Measurements from ENCODE around the gene PHLDB2.

DNA sequence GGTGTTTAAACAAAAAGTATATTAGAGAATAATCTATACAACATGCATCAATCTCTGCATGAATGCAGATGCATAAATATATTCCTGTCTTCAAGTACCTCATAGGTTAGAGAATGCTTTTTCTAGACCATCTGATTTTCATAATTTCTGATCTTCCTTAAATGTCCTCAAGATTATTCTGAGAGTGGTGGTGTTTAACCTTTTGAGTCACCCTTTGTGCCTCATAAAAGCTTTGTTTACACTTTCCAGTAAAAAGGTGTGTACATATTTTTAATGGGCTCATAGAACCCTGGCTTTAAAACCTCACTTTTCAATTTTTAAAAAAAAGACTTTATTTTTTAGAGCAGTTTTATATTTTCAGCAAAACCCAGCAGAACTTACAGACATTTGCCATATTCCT, 78.8 kb downstream of the PHLDB2 start:
- TF ChIP-seq, protein P1, sequence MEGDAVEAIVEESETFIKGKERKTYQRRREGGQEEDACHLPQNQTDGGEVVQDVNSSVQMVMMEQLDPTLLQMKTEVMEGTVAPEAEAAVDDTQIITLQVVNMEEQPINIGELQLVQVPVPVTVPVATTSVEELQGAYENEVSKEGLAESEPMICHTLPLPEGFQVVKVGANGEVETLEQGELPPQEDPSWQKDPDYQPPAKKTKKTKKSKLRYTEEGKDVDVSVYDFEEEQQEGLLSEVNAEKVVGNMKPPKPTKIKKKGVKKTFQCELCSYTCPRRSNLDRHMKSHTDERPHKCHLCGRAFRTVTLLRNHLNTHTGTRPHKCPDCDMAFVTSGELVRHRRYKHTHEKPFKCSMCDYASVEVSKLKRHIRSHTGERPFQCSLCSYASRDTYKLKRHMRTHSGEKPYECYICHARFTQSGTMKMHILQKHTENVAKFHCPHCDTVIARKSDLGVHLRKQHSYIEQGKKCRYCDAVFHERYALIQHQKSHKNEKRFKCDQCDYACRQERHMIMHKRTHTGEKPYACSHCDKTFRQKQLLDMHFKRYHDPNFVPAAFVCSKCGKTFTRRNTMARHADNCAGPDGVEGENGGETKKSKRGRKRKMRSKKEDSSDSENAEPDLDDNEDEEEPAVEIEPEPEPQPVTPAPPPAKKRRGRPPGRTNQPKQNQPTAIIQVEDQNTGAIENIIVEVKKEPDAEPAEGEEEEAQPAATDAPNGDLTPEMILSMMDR (IDR thresholded peaks at IDR 0.05) = no peak
- TF ChIP-seq POLR2AphosphoS5 (IDR thresholded peaks at IDR 0.05) (no peak), POLR2A (IDR thresholded peaks at IDR 0.05) (no peak)

Data from stomach (tissue), 4 donors.